GM18498 (cell line): ENCODE measurements around the gene PSORS1C1.

Experiments
- ATAC-seq: cut with Tn5 transposase; IDR thresholded peaks from one replicate; pipeline ENCODE4 v1.9.1; 2021; ENCODE audit warnings: mild to moderate bottlenecking, moderate library complexity; ENCODE audit not compliant: unreplicated experiment

The PSORS1C1 gene

GRCh38 chr6:31125162-31125561, 10.6 kb downstream of the PSORS1C1 start:
- ATAC-seq: no peak

GRCh38 chr6:31125586-31126363, 11.2 kb downstream of the PSORS1C1 start:
- ATAC-seq: no peak

- no peak for ATAC-seq
Measured at GRCh38 chr6:31126396-31127175, 12.0 kb downstream of the PSORS1C1 start.

- no peak for ATAC-seq
Measured at GRCh38 chr6:31128093-31128676, 13.6 kb downstream of the PSORS1C1 start.

- ATAC-seq: no peak
Measured at GRCh38 chr6:31129130-31129529, 14.5 kb downstream of the PSORS1C1 start.

- ATAC-seq: no peak
Measured at GRCh38 chr6:31130751-31131150, 16.2 kb downstream of the PSORS1C1 start.

- ATAC-seq: no peak
Measured at GRCh38 chr6:31131595-31131994, 17.0 kb downstream of the PSORS1C1 start.

GRCh38 chr6:31132806-31133205, 18.2 kb downstream of the PSORS1C1 start:
- ATAC-seq: no peak

- no peak for ATAC-seq
Measured at GRCh38 chr6:31135710-31136109, 21.1 kb downstream of the PSORS1C1 start.

GRCh38 chr6:31138982-31139381, 24.4 kb downstream of the PSORS1C1 start, which contains the start of gene PSORS1C2:
Gene PSORS1C2 (minus strand): TSS chr6:31139066. CDS start chr6:31139026, 40 bp downstream.
- no peak for ATAC-seq

GRCh38 chr6:31139599-31139998, 25.0 kb downstream of the PSORS1C1 start:
- ATAC-seq: no peak

GRCh38 chr6:31140643-31141042, 26.0 kb downstream of the PSORS1C1 start:
- no peak for ATAC-seq

- no peak for ATAC-seq
Measured at GRCh38 chr6:31142361-31142761, 27.8 kb downstream of the PSORS1C1 start.

- no peak for ATAC-seq
Measured at GRCh38 chr6:31143148-31143547, 28.5 kb downstream of the PSORS1C1 start.

- ATAC-seq: no peak
Measured at GRCh38 chr6:31144296-31144969, 29.8 kb downstream of the PSORS1C1 start.

- ATAC-seq: no peak
Measured at GRCh38 chr6:31144970-31145340, 30.4 kb downstream of the PSORS1C1 start.

GRCh38 chr6:31145386-31145785, 30.8 kb downstream of the PSORS1C1 start:
- ATAC-seq: no peak

GRCh38 chr6:31149827-31150447, 35.3 kb downstream of the PSORS1C1 start:
- no peak for ATAC-seq

GRCh38 chr6:31152781-31153180, 38.2 kb downstream of the PSORS1C1 start:
- no peak for ATAC-seq

GRCh38 chr6:31154436-31154835, 39.8 kb downstream of the PSORS1C1 start:
- no peak for ATAC-seq

GRCh38 chr6:31156641-31157040, 42.0 kb downstream of the PSORS1C1 start:
- no peak for ATAC-seq
